Stimulated activated CD8-positive, alpha-beta memory T cell treated with anti-CD3 and anti-CD28 coated beads, Interleukin-15, amount 100 ng/mL, for 24 hours (primary cell): ENCODE results near the gene DHRSX.
"Not testable (repeated sequence)": the region's sequence is repeated elsewhere in the genome, so short reads cannot be mapped to it uniquely, and the experiment has no call there.

Source experiments
- DNase-seq: peaks from one replicate; pipeline ENCODE4 v3.0.0-alpha.2; 2020; ENCODE audit warnings: low read depth

Gene DHRSX

GRCh38 chrX:2314831-2315365, 185.9 kb downstream of the DHRSX start:
- no peak for DNase-seq

- no peak for DNase-seq
Measured at GRCh38 chrX:2313864-2314640, 186.7 kb downstream of the DHRSX start.

- not testable (repeated sequence) for DNase-seq
Measured at GRCh38 chrX:2312061-2312591, 188.7 kb downstream of the DHRSX start.

- DNase-seq = no peak
Measured at GRCh38 chrX:2311501-2311900, 189.3 kb downstream of the DHRSX start.

GRCh38 chrX:2301901-2302300, 198.9 kb downstream of the DHRSX start:
- DNase-seq = no peak

GRCh38 chrX:2299871-2300270, 200.9 kb downstream of the DHRSX start:
- DNase-seq = no peak

GRCh38 chrX:2286731-2287130, 214.0 kb downstream of the DHRSX start:
- no peak for DNase-seq

- DNase-seq = no peak
Measured at GRCh38 chrX:2284601-2285000, 216.2 kb downstream of the DHRSX start.

- no peak for DNase-seq
Measured at GRCh38 chrX:2284133-2284532, 216.6 kb downstream of the DHRSX start.

- no peak for DNase-seq
Measured at GRCh38 chrX:2283111-2283859, 217.5 kb downstream of the DHRSX start.

GRCh38 chrX:2282490-2283090, 218.2 kb downstream of the DHRSX start:
- no peak for DNase-seq

- DNase-seq = no peak
Measured at GRCh38 chrX:2272337-2272736, 228.4 kb downstream of the DHRSX start.

GRCh38 chrX:2271595-2271994, 229.2 kb downstream of the DHRSX start:
- DNase-seq = not testable (repeated sequence)

GRCh38 chrX:2270783-2271182, 230.0 kb downstream of the DHRSX start:
- not testable (repeated sequence) for DNase-seq

GRCh38 chrX:2267890-2268289, 232.9 kb downstream of the DHRSX start:
- no peak for DNase-seq

GRCh38 chrX:2266445-2267349, 234.1 kb downstream of the DHRSX start:
- no peak for DNase-seq

GRCh38 chrX:2265658-2266444, 234.9 kb downstream of the DHRSX start:
- DNase-seq = not testable (repeated sequence)

GRCh38 chrX:2264179-2265030, 236.4 kb downstream of the DHRSX start:
- DNase-seq = no peak

- DNase-seq = no peak
Measured at GRCh38 chrX:2263203-2263602, 237.6 kb downstream of the DHRSX start.

GRCh38 chrX:2262668-2263055, 238.1 kb downstream of the DHRSX start:
- DNase-seq = no peak
